IPS-NIHi11 (cell line): ENCODE data around the gene EFHD2.
"Not testable (repeated sequence)": the region's sequence is repeated elsewhere in the genome, so short reads cannot be mapped to it uniquely, and the experiment has no call there.

Experiments
- DNase-seq: peaks from one replicate; pipeline ENCODE4 v3.0.0; 2012; ENCODE audit warnings: mixed read lengths, low spot score

Gene EFHD2

GRCh38 chr1:15430787-15431570, 21.3 kb downstream of the EFHD2 start:
- DNase-seq: peak; percentile 95

- no peak for DNase-seq
These were observed 21.9 kb downstream of the EFHD2 start for GRCh38 chr1:15431571-15431948.

- no peak for DNase-seq
These were observed 22.6 kb downstream of the EFHD2 start for GRCh38 chr1:15432324-15432723.

- no peak for DNase-seq
These were observed 23.8 kb downstream of the EFHD2 start for GRCh38 chr1:15433471-15433870.

GRCh38 chr1:15434739-15435138, 25.1 kb downstream of the EFHD2 start:
- not testable (repeated sequence) for DNase-seq

- no peak for DNase-seq
These were observed 25.8 kb downstream of the EFHD2 start for GRCh38 chr1:15435239-15436077.

GRCh38 chr1:15436881-15437442, 27.3 kb downstream of the EFHD2 start:
- DNase-seq: no peak

- DNase-seq: no peak
These were observed 29.6 kb downstream of the EFHD2 start for GRCh38 chr1:15439325-15439724.

GRCh38 chr1:15440357-15440756, 30.7 kb downstream of the EFHD2 start:
- DNase-seq: no peak

GRCh38 chr1:15441247-15441646, 31.6 kb downstream of the EFHD2 start:
- no peak for DNase-seq

GRCh38 chr1:15442119-15442518, 32.4 kb downstream of the EFHD2 start:
- DNase-seq: no peak

GRCh38 chr1:15442759-15443158, 33.1 kb downstream of the EFHD2 start:
- no peak for DNase-seq

- DNase-seq: no peak
These were observed 33.6 kb downstream of the EFHD2 start for GRCh38 chr1:15443281-15443680.

- DNase-seq: no peak
These were observed 35.0 kb downstream of the EFHD2 start for GRCh38 chr1:15444468-15445389.

GRCh38 chr1:15445390-15446122, 35.9 kb downstream of the EFHD2 start:
- DNase-seq: no peak

- DNase-seq: no peak
These were observed 36.5 kb downstream of the EFHD2 start for GRCh38 chr1:15446212-15446611.

- no peak for DNase-seq
These were observed 39.3 kb downstream of the EFHD2 start for GRCh38 chr1:15448877-15449462.

GRCh38 chr1:15449567-15449966, 39.9 kb downstream of the EFHD2 start:
- no peak for DNase-seq

GRCh38 chr1:15451014-15451722, 41.5 kb downstream of the EFHD2 start:
- no peak for DNase-seq

- no peak for DNase-seq
These were observed 42.5 kb downstream of the EFHD2 start for GRCh38 chr1:15452216-15452615.
